Measurements from ENCODE around the gene BTBD9. TPM values are rescaled to one million over a fixed set of nuclear protein-coding genes. Genes with fewer than 3 reads are reported as not detected.

BTBD9 gene
- total RNA-seq, 1 experiment from 2014 or later: 10.8 TPM

GRCh38 chr6:38512211-38512610 is 127.5 kb downstream of the BTBD9 start:
- CTCF ChIA-PET: no interaction called here
- POLR2A ChIA-PET (ENCODE audit: unreplicated experiment): no interaction called here
- TF ChIP-seq EZH2 (IDR thresholded peaks at IDR 0.05; ENCODE audit: low read depth) (no peak), CTCF (conservative IDR thresholded peaks at IDR 0.05) (no peak)

GRCh38 chr6:38510205-38510604 is 129.5 kb downstream of the BTBD9 start:
- peak overlapping the region; percentile 58 for H3K4me2 ChIP-seq
- H3K27ac ChIP-seq: peak overlapping the region; percentile 66
- no peaks in the 10 kb centered on the region for H3K9me2 ChIP-seq (ENCODE audit: insufficient read depth)
- H3K27me3 ChIP-seq (ENCODE audit: insufficient read depth, low read depth): no peaks in the 10 kb centered on the region
- H2AFZ ChIP-seq: no peak overlapping the region
- no TSS peak for BruUV-seq (replicated peaks)
- TF ChIP-seq CTCF (conservative IDR thresholded peaks at IDR 0.05) (no peak), EZH2 (IDR thresholded peaks at IDR 0.05; ENCODE audit: low read depth) (no peak)
- no peak for DNase-seq
- H3K79me2 ChIP-seq (ENCODE audit: low read depth): no peaks in the 10 kb centered on the region
- ChIA-PET CTCF (no interaction called here), POLR2A (ENCODE audit: unreplicated experiment) (interaction anchor here (0.5 to 0.7 kb wide), 3 partner anchors 17 to 574 kb away, joined by 3 to 6 read pairs (median 6); no protein-coding TSS in a partner anchor)
- no peaks in the 10 kb centered on the region for H3K36me3 ChIP-seq (ENCODE audit: low read depth)
- peaks cover 25% of the 10 kb centered on the region; the same call in 1 of the 2 replicates for H3F3A ChIP-seq (ENCODE audit: insufficient read depth, low read depth)
- H3K4me1 ChIP-seq (replicated peaks; ENCODE audit: insufficient read depth): peaks cover 28% of the 10 kb centered on the region
- H3K9me3 ChIP-seq (ENCODE audit: insufficient read depth, low read depth): no peaks in the 10 kb centered on the region
- no peak overlapping the region for H3K4me3 ChIP-seq
- intact Hi-C loops (cut with micrococcal nuclease; ENCODE audit: unreplicated experiment): no loop called here
- no peaks in the 10 kb centered on the region for H4K20me1 ChIP-seq (ENCODE audit: insufficient read depth)

More at GRCh38 chr6:38512211-38512610, 127.5 kb downstream of the BTBD9 start:
- Histone ChIP-seq H3K27me3 (ENCODE audit: insufficient read depth, low read depth) (no peaks in the 10 kb centered on the region), H4K20me1 (ENCODE audit: insufficient read depth) (no peaks in the 10 kb centered on the region), H3K9me3 (ENCODE audit: insufficient read depth, low read depth) (no peaks in the 10 kb centered on the region), H3K27ac (no peak overlapping the region), H3K4me1 (replicated peaks; ENCODE audit: insufficient read depth) (peaks cover 28% of the 10 kb centered on the region), H2AFZ (no peak overlapping the region), H3K4me2 (no peak overlapping the region), H3K9me2 (ENCODE audit: insufficient read depth) (no peaks in the 10 kb centered on the region), H3K36me3 (ENCODE audit: low read depth) (no peaks in the 10 kb centered on the region), H3F3A (ENCODE audit: insufficient read depth, low read depth) (peaks cover 25% of the 10 kb centered on the region; the same call in 1 of the 2 replicates), H3K79me2 (ENCODE audit: low read depth) (no peaks in the 10 kb centered on the region), H3K4me3 (no peak overlapping the region)
- BruUV-seq (replicated peaks): no TSS peak
- intact Hi-C loops (cut with micrococcal nuclease; ENCODE audit: unreplicated experiment): no loop called here
- no peak for DNase-seq

GRCh38 chr6:38509713-38510112 is 130.0 kb downstream of the BTBD9 start:
- Histone ChIP-seq H3K27ac (peak overlapping the region; percentile 66), H2AFZ (no peak overlapping the region), H3K4me1 (replicated peaks; ENCODE audit: insufficient read depth) (peaks cover 28% of the 10 kb centered on the region), H3K9me2 (ENCODE audit: insufficient read depth) (no peaks in the 10 kb centered on the region), H3K36me3 (ENCODE audit: low read depth) (no peaks in the 10 kb centered on the region), H3F3A (ENCODE audit: insufficient read depth, low read depth) (peaks cover 25% of the 10 kb centered on the region; the same call in 1 of the 2 replicates), H3K79me2 (ENCODE audit: low read depth) (no peaks in the 10 kb centered on the region), H3K4me3 (no peak overlapping the region), H3K9me3 (ENCODE audit: insufficient read depth, low read depth) (no peaks in the 10 kb centered on the region), H3K4me2 (peak overlapping the region; percentile 58), H3K27me3 (ENCODE audit: insufficient read depth, low read depth) (no peaks in the 10 kb centered on the region), H4K20me1 (ENCODE audit: insufficient read depth) (no peaks in the 10 kb centered on the region)
- TF ChIP-seq EZH2 (IDR thresholded peaks at IDR 0.05; ENCODE audit: low read depth) (no peak), CTCF (conservative IDR thresholded peaks at IDR 0.05) (no peak)
- no TSS peak for BruUV-seq (replicated peaks)
- intact Hi-C loops (cut with micrococcal nuclease; ENCODE audit: unreplicated experiment): no loop called here
- ChIA-PET POLR2A (ENCODE audit: unreplicated experiment) (interaction anchor here (0.5 kb wide), 1 partner anchor 272 kb away, joined by 6 read pairs; no protein-coding TSS in a partner anchor), CTCF (no interaction called here)
- peak; percentile 6 to 91 for DNase-seq

All from PC-9 (cell line).